GM21529 (cell line): ENCODE measurements around the gene WDR26.
A peak's percentile ranks its signal among the peaks of the same experiment; 100 is the strongest.
"Not testable (repeated sequence)": the region's sequence is repeated elsewhere in the genome, so short reads cannot be mapped to it uniquely, and the experiment has no call there.

Experiments
- ATAC-seq: cut with Tn5 transposase; IDR thresholded peaks from one replicate; pipeline ENCODE4 v1.9.1; 2021; ENCODE audit not compliant: unreplicated experiment

The WDR26 gene

GRCh38 chr1:224433701-224434672 lies 610 bp downstream of the WDR26 start:
- peak; percentile 2 for ATAC-seq

DNA sequence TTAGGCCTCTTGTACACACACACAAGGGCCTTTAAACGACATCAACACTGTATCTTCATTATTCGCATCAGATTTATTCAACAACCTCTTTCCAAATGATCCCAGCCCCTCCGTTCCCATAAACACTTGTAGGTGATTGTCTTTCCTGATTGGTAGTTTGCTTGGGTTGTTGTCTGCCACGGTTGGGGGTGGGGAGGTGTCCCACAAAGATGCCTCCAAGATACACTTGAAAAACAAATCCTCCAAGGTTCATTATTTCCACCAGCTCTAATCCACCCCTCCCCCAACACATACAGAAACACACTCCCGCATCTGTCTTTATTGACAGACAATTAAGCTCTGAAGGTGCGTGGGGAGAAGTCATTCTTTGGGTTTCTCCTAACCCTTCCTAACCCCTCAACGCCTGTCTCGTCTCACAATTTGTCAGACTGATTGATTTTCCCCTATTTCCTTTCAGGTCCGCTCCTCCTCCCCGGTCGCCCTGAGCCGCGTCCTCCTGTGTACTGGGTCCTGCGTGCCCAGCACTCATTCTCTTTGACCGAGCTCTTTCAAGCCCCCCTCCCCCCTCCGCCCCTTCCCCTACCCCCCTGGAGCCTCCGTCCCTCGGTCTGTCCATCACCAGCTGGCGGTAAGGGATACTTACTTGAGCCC lies 1.4 kb downstream of the WDR26 start:
- ATAC-seq = no peak

DNA sequence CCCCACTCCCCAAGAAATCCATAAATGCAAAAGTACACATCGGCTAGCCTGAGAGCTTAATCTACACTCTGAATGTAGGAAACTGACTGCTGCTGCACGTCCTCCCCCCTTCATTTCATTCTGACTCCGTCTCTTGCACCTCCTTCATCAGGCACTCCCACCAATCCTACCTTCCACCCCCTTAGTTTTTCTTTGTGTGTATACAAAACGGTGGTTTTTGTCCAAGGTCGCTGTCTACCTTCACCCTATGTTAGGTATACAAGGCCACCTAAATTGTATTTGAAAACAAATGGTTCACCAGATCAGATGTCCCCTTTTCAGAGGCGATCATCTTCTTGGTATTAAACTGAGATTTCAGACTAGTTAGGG lies 1.9 kb downstream of the WDR26 start:
- ATAC-seq = no peak

DNA sequence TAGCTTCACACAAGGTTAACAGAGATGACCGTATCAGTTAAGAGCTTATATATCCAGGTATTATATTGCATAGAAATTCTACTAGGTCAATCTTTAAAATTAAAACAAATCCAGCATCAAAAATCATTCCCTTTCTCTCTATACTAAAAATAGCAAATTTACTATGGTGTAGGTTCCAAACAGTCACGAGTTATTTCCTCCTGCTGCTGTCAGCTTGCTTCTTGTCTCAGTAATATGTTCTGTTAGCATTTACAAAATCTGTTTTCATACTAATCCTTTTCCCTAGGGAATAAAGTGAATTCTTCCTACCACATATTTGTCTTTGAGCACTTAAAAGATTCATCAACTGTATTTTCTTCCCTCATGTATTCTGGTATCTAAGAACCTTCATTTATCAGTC lies 2.5 kb downstream of the WDR26 start:
- ATAC-seq = no peak

- ATAC-seq = no peak
Measured at GRCh38 chr1:224431726-224432125, 2.9 kb downstream of the WDR26 start.

DNA sequence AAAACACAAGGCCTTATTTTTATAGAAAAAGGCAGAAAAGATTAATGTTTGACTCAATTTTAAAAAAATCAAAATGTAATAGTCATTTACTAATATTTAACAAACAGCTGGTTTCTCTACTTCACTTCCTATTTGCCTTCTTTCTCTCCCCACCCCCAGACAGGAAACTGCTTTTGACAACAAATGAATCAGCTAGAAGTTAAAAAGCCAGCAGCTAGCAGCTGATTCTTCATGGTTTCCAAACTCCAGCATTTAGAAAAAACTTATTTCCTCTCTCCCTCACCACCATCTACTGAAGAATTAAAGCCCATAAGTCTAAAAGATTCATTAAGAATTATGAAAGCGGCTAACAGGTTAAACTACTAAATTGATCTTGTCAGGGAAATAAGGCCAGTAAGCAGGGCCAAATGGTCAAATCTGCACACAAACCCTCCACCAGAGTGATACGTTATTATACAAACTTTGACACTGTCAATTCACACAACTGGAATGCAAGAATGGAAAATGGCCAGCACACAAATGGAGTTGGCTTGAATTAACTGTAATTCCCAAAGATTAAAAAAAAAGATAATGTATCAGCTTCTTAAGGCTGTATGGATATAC lies 4.0 kb downstream of the WDR26 start:
- ATAC-seq = peak; percentile 30

DNA sequence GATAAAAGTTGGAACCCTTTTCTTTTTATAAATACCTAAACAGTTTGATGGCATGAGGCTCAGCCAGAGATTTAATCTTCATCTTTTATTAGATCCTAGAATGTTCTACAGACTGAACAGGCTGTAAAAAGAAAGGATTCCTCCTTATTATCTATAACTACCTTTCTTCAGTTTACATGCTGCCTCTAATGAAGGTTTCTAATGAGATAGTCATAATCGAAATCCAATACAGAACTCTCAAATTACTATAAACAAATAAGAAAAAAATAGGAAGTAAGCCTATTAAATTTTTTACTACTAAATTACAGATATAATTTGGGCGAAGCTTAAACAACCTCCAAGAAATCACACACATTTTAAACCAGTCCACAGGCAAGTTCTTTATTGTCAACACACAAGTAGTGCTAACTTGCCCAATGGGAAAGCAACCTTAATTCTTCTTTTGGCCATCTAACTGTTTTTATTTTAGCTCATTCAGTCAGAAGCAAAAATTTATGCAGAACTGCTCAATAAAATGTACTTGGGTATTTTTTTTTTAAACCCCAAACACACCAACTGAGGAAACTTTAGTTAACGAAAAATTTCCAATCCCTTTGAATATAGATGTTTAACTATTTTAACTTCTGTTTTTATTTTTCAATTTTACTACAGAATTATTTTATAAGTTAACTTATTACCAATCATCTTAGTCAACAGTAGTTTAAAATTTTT lies 4.8 kb downstream of the WDR26 start:
- ATAC-seq = no peak

DNA sequence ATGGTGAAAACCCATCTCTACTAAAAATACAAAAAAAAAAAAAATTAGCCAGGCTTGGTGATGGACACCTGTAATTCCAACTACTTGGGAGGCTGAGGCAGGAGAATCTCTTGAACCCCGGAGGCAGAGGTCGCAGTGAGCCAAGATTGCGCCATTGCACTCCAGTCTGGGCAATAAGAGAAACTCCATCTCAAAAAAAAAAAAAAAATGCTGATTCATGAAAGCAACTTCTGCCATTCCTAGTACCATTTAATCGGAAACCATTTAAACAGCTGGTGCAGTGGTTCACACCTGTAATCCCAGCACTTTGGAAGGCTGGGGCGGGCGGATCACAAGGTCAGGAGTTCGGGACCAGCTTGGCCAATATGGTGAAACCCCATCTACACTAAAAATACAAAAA lies 5.9 kb downstream of the WDR26 start:
- ATAC-seq = not testable (repeated sequence)

DNA sequence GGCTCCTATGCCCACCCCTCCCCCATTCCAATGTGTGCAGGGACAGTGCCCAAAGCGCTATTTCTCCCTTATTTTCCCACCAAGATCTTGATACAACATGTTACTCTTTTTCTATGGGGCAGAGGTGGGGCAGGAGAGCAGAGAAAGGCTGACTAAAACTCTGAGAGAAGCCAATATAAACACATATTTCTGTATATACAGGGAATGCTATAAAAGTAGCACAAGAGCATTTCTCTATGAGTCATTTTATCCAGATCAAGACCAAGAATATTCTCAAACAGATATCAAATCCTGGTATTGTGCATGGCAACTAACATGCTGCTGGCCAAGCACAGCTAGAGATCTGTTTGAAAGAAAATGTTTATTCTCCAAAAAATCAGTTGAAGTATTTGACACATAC lies 7.3 kb downstream of the WDR26 start:
- no peak for ATAC-seq

GRCh38 chr1:224426869-224427268 lies 7.7 kb downstream of the WDR26 start:
- not testable (repeated sequence) for ATAC-seq

- no peak for ATAC-seq
Measured at GRCh38 chr1:224425279-224425884, 9.2 kb downstream of the WDR26 start.

GRCh38 chr1:224420106-224420505 lies 14.5 kb downstream of the WDR26 start:
- ATAC-seq = no peak

DNA sequence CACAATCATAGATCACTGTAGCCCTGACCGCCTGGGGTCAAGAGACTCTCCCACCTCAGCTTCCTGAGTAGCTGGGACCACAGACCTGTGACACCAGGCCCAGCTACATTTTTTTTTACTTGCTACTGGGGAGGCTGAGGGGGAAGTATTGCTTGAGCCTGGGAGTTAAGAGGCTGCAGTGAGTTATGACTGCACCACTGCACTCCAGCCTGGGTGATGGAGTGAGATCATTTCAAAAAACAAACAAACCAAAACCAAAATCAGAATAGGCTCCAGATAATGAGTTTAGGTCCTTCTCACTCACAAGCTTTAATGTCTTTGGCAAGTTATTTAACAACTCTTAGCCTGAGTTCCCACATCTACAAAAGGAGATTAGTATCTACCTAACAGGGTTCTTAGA lies 22.8 kb downstream of the WDR26 start:
- ATAC-seq = no peak

DNA sequence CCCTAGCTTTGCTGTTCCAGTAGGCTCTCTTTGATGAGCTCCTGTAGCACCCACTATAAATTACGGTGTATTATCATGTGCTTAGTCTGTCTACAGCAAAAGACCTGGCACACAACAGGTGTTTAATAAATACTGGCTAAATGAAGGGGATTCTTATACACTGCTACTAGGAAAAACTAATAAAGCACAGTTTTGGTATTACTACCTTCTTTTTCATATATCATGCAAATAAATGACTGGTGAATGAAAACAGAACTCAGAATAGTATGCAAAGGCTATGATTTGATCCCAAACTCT lies 26.4 kb downstream of the WDR26 start:
- no peak for ATAC-seq

- ATAC-seq = no peak
Measured at GRCh38 chr1:224407571-224408293, 26.9 kb downstream of the WDR26 start.

DNA sequence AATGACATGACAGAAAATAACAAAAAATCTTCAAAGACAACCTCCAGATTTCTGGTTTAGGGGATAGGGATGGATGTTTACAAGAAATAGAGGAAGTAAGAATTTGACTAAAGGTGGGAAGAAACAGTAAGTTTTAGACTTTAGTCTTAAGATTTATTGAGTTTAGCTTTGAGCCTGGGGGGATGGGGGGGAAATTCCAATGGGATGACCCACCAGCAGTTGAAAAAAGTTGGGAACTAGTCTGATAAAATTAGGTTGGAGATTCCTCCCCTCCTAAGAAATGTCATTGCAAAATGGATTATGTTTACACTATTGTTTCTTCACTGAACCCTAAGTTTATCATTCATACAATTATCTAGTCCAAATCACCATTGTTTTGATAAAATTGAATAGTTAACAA lies 28.4 kb downstream of the WDR26 start:
- ATAC-seq = no peak

GRCh38 chr1:224405604-224405970 lies 29.0 kb downstream of the WDR26 start:
- ATAC-seq = no peak

DNA sequence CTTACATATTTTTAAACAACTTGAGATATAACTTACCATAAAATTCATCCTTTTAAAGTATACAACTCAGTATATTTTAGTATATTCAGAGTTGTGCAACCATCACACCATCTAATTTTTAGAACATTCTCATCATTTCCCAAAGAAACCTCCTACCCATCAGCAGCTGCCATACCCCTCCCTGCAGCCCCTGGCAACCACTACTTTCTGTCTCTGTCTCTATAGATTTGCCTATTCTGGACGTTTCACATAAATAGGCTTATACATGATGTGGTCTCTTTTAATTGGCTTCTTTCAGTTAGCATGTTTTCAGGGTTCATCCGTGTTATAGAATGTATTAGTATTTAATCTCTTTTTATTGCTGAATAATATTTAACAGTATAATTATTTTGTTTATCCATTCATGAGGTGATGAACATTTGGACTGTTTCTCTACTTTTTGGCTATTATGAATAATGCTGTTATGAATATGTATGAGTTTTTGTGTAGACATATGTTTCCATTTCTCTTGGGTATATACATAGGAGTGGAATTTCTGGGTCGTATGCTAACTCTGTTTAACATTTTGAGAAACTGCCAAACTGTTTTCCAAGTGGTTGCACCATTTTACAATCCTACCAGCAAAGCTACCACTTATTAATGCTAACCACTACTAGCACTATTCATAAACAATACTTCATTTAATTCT lies 29.5 kb downstream of the WDR26 start:
- no peak for ATAC-seq

DNA sequence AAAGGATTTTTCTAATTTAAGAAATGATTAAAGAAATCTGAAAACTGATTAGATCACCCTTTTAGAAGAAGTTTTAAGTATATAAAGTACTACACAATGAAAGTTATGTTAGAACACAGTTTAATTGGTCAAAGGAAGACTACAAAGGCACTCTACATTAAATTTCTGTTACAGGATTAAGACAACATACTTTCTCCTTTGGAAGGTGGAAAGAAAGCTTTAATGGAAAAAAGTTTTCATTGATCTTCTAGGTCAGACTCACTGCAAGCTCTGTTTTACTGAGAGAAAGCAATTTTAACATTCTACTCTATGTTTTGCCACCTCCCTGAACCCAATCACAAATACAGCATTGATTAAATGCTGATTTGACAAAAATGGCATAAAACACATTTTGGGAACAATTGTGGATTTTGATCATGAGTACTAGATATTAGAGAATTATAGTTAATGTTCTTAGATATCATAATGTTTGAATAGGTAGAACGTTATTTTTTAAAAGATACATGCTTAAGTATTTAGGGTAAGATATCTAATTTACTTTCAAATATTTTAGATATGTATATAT lies 32.0 kb downstream of the WDR26 start:
- ATAC-seq = no peak

- ATAC-seq = no peak
Measured at GRCh38 chr1:224399887-224400286, 34.7 kb downstream of the WDR26 start.
